HEK293 (cell line): ENCODE measurements around the gene MAP3K20.

Experiments
- CTCF ChIA-PET: fragments of 350-600 bp; formaldehyde crosslinking; extraction: SDS; loops from one replicate; lab custom pipeline; 2021; ENCODE audit warnings: antibody characterized with exemption; lab: Yijun Ruan, JAX
- POLR2A ChIA-PET: fragments of 300-600 bp; formaldehyde crosslinking; extraction: SDS; loops from one replicate; lab custom pipeline; 2020; ENCODE audit warnings: antibody characterized with exemption, inconsistent platforms; lab: Yijun Ruan, JAX
- H3K27ac ChIP-seq: fragments of 200-500 bp; sonication (Bioruptor generic); 2 replicates; pipeline ENCODE4 v1.5.1; 2014; ENCODE audit warnings: low read depth, low read length, control low read depth, inconsistent platforms; ENCODE audit errors: extremely low read depth
- H3K36me3 ChIP-seq, 2 experiments: fragments of 200-500 bp in 1 of 2; sonication (Bioruptor generic) in 1 of 2; 1 replicate in 1 of 2; 2 replicates in 1 of 2; pipeline ENCODE4 v1.5.1; 2014 to 2017; ENCODE audit warnings: inconsistent platforms in 2 of 2, low read length in 2 of 2; ENCODE audit not compliant: control insufficient read depth in 2 of 2, insufficient read depth in 1 of 2
- H3K4me1 ChIP-seq: fragments of 200-500 bp; sonication (Bioruptor generic); 2 replicates; pipeline ENCODE4 v1.5.1; 2014; ENCODE audit warnings: mild to moderate bottlenecking, low read length, inconsistent platforms; ENCODE audit not compliant: control insufficient read depth, insufficient read depth
- H3K4me3 ChIP-seq: 2 replicates; pipeline ENCODE4 v1.5.1; 2011; ENCODE audit warnings: low read depth, mild to moderate bottlenecking, control low read depth, low read length, moderate library complexity
- H3K9me3 ChIP-seq: fragments of 200-500 bp; sonication (Bioruptor generic); 2 replicates; pipeline ENCODE4 v1.5.1; 2014; ENCODE audit warnings: low read depth, low read length, inconsistent platforms; ENCODE audit not compliant: control insufficient read depth, insufficient read depth
- GLIS1 ChIP-seq: fragments of 450-650 bp; formaldehyde crosslinking; IDR thresholded peaks from 2 replicates; pipeline ENCODE4 v1.5.1; 2016; ENCODE audit warnings: missing biosample characterization, missing genetic modification characterization
- SCRT2 ChIP-seq: fragments of 450-650 bp; formaldehyde crosslinking; IDR thresholded peaks from 2 replicates; pipeline ENCODE4 v1.5.1; 2016; ENCODE audit warnings: missing biosample characterization, missing genetic modification characterization
- SETDB1 ChIP-seq: IDR thresholded peaks from one replicate; pipeline ENCODE4 v1.6.1; 2017; ENCODE audit warnings: mild to moderate bottlenecking, low read length, moderate library complexity, mixed read lengths; ENCODE audit not compliant: insufficient read length
- SP7 ChIP-seq: fragments of 450-650 bp; formaldehyde crosslinking; IDR thresholded peaks from 2 replicates; pipeline ENCODE4 v1.5.1; 2016; ENCODE audit warnings: missing biosample characterization, missing genetic modification characterization
- ZBTB1 ChIP-seq: fragments of 450-650 bp; formaldehyde crosslinking; IDR thresholded peaks from 2 replicates; pipeline ENCODE4 v1.5.1; 2016; ENCODE audit warnings: missing biosample characterization, missing genetic modification characterization
- ZEB2 ChIP-seq: fragments of 450-650 bp; formaldehyde crosslinking; IDR thresholded peaks from 2 replicates; pipeline ENCODE4 v1.5.1; 2016; ENCODE audit warnings: missing biosample characterization, missing genetic modification characterization
- ZNF133 ChIP-seq: fragments of 450-650 bp; formaldehyde crosslinking; IDR thresholded peaks from 2 replicates; pipeline ENCODE4 v1.5.1; 2016; ENCODE audit warnings: missing biosample characterization, missing genetic modification characterization
- ZNF223 ChIP-seq: fragments of 450-650 bp; formaldehyde crosslinking; IDR thresholded peaks from 2 replicates; pipeline ENCODE4 v1.5.1; 2016; ENCODE audit warnings: missing biosample characterization, missing genetic modification characterization
- ZNF280D ChIP-seq: fragments of 450-650 bp; formaldehyde crosslinking; IDR thresholded peaks from 2 replicates; pipeline ENCODE4 v1.5.1; 2016; ENCODE audit warnings: missing biosample characterization, missing genetic modification characterization
- ZNF391 ChIP-seq: fragments of 450-650 bp; formaldehyde crosslinking; IDR thresholded peaks from 2 replicates; pipeline ENCODE4 v1.5.1; 2016; ENCODE audit warnings: low read depth, missing biosample characterization, missing genetic modification characterization, borderline replicate concordance
- ZNF398 ChIP-seq: fragments of 450-650 bp; formaldehyde crosslinking; IDR thresholded peaks from 2 replicates; pipeline ENCODE4 v1.5.1; 2017; ENCODE audit warnings: missing biosample characterization, missing genetic modification characterization
- ZNF473 ChIP-seq: fragments of 450-650 bp; formaldehyde crosslinking; IDR thresholded peaks from 2 replicates; pipeline ENCODE4 v1.5.1; 2017; ENCODE audit warnings: missing biosample characterization, missing genetic modification characterization
- ZNF518A ChIP-seq: fragments of 450-650 bp; formaldehyde crosslinking; conservative IDR thresholded peaks from 2 replicates; pipeline ENCODE4 v1.5.1; 2016; ENCODE audit warnings: low read depth, missing biosample characterization, missing genetic modification characterization
- ZNF529 ChIP-seq: fragments of 450-650 bp; formaldehyde crosslinking; IDR thresholded peaks from 2 replicates; pipeline ENCODE4 v1.5.1; 2017; ENCODE audit warnings: missing genetic modification characterization, missing biosample characterization; ENCODE audit not compliant: insufficient replicate concordance
- ZNF530 ChIP-seq: fragments of 450-650 bp; formaldehyde crosslinking; IDR thresholded peaks from 2 replicates; pipeline ENCODE4 v1.5.1; 2016; ENCODE audit warnings: low read depth, missing biosample characterization, missing genetic modification characterization
- ZNF555 ChIP-seq: fragments of 450-650 bp; formaldehyde crosslinking; conservative IDR thresholded peaks from 2 replicates; pipeline ENCODE4 v1.5.1; 2017; ENCODE audit warnings: missing biosample characterization, mild to moderate bottlenecking, missing genetic modification characterization, inconsistent platforms
- ZNF561 ChIP-seq: fragments of 450-650 bp; IDR thresholded peaks from 2 replicates; pipeline ENCODE4 v1.5.1; 2018; ENCODE audit warnings: missing biosample characterization, missing genetic modification characterization, borderline replicate concordance
- TF ChIP-seq, protein P1 (sequence below): fragments of 450-650 bp; IDR thresholded peaks from 2 replicates; pipeline ENCODE4 v1.5.1; 2018; ENCODE audit warnings: missing biosample characterization, mild to moderate bottlenecking, missing genetic modification characterization
- TF ChIP-seq, protein P2 (sequence below): fragments of 450-650 bp; formaldehyde crosslinking; IDR thresholded peaks from 2 replicates; pipeline ENCODE4 v1.5.1; 2016; ENCODE audit warnings: missing biosample characterization, missing genetic modification characterization, low read depth

The MAP3K20 gene

DNA sequence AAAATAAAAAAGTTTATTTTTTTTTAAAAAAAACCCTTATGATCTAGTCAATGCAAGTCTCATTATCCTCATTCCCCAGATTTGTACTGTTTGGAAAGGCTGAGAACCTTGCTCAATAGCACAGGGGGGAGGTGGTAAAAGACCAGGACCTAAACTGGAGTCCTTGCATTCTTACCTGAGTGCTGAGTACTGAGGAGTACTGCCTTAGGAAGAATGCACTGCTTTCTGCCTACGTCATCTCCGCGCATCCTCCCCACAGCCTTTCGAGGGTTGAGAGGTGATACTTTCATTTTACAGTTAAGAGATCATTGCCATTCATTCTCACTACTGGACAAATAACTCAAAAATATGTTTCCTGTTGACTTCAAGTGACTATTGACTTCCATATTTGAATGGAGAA, 73.8 kb downstream of the MAP3K20 start:
- Histone ChIP-seq H3K36me3 (no peaks in the 10 kb centered on the region), H3K4me3 (no peak overlapping the region), H3K9me3 (no peaks in the 10 kb centered on the region), H3K27ac (no peak overlapping the region), H3K4me1 (peaks cover 3% of the 10 kb centered on the region; the same call in 1 of the 2 replicates)
- TF ChIP-seq ZNF391 (tag by site-specific recombination): no peak
- TF ChIP-seq ZNF398: no peak
- TF ChIP-seq ZNF561 (tag by site-specific recombination): no peak
- no peak for TF ChIP-seq ZNF223
- no peak for TF ChIP-seq SP7
- no peak for TF ChIP-seq SCRT2 (tag by site-specific recombination)
- no peak for TF ChIP-seq ZNF555 (tag by site-specific recombination)
- no peak for TF ChIP-seq ZNF518A (tag by site-specific recombination)
- TF ChIP-seq, protein P1, sequence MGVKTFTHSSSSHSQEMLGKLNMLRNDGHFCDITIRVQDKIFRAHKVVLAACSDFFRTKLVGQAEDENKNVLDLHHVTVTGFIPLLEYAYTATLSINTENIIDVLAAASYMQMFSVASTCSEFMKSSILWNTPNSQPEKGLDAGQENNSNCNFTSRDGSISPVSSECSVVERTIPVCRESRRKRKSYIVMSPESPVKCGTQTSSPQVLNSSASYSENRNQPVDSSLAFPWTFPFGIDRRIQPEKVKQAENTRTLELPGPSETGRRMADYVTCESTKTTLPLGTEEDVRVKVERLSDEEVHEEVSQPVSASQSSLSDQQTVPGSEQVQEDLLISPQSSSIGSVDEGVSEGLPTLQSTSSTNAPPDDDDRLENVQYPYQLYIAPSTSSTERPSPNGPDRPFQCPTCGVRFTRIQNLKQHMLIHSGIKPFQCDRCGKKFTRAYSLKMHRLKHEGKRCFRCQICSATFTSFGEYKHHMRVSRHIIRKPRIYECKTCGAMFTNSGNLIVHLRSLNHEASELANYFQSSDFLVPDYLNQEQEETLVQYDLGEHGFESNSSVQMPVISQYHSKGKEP (tag by site-specific recombination): no peak
- TF ChIP-seq GLIS1 (tag by site-specific recombination): no peak
- TF ChIP-seq ZNF473: no peak
- no peak for TF ChIP-seq ZNF133
- TF ChIP-seq, protein P2, sequence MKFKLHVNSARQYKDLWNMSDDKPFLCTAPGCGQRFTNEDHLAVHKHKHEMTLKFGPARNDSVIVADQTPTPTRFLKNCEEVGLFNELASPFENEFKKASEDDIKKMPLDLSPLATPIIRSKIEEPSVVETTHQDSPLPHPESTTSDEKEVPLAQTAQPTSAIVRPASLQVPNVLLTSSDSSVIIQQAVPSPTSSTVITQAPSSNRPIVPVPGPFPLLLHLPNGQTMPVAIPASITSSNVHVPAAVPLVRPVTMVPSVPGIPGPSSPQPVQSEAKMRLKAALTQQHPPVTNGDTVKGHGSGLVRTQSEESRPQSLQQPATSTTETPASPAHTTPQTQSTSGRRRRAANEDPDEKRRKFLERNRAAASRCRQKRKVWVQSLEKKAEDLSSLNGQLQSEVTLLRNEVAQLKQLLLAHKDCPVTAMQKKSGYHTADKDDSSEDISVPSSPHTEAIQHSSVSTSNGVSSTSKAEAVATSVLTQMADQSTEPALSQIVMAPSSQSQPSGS: no peak
- no peak for TF ChIP-seq SETDB1
- TF ChIP-seq ZBTB1 (tag by site-specific recombination): no peak
- no peak for TF ChIP-seq ZNF280D
- TF ChIP-seq ZNF529 (tag by site-specific recombination): no peak
- no peak for TF ChIP-seq ZNF530 (tag by site-specific recombination)
- TF ChIP-seq ZEB2 (tag by site-specific recombination): no peak
- ChIA-PET POLR2A (no interaction called here), CTCF (no interaction called here)
